SK-MEL-5 (cell line): Measurements from ENCODE around the gene IFNL4. TPM values are rescaled to one million over a fixed set of nuclear protein-coding genes. Genes with fewer than 3 reads are reported as not detected.
"Not testable (repeated sequence)": the region's sequence is repeated elsewhere in the genome, so short reads cannot be mapped to it uniquely, and the experiment has no call there.

Source experiments
- DNase-seq: peaks from one replicate; pipeline ENCODE4 v3.0.0-alpha.2; 2016; ENCODE audit warnings: low read depth, low spot score
- in situ Hi-C: cut with HindIII; loops from 2 replicates; pipeline ENCODE4 v1.10.0; 2016; ENCODE audit warnings: low sequenced_read_pairs, high pct_unique_total_duplicates, low pct_unique_long_range_greater_than_20kb
- polyA plus RNA-seq, 2 experiments: library from polyadenylated mRNA; depleted of rRNA; stranded (reverse); fragments of >200 nt; gene quantifications; 2 replicates each; pipeline ENCODE4 v1.2.3, GENCODE V29; 2015
- total RNA-seq: library from RNA; depleted of rRNA; stranded (reverse); fragments of >200 nt; shearing (Covaris generic); gene quantifications from 2 replicates; pipeline ENCODE4 v1.2.3, GENCODE V29; 2014; rRNA removed

IFNL4 gene
- not detected in 2 replicates for total RNA-seq
- not detected in 2 replicates for polyA plus RNA-seq (2015; cell fraction: cytosol; rRNA removed)
- not detected in 2 replicates for polyA plus RNA-seq (2015; cell fraction: nucleus; rRNA removed)

- in situ Hi-C loops = no loop called here
Measured at GRCh38 chr19:39248806-39249205, at the start of gene IFNL4. TSS of gene IFNL4 (minus strand) at chr19:39248856.

GRCh38 chr19:39297931-39298634 lies 49.4 kb upstream of the IFNL4 start:
- DNase-seq = no peak
- in situ Hi-C loops = no loop called here

More at GRCh38 chr19:39248806-39249205, at the start of gene IFNL4:
- no peak for DNase-seq

GRCh38 chr19:39296906-39297305 lies 48.2 kb upstream of the IFNL4 start:
- in situ Hi-C loops = no loop called here

GRCh38 chr19:39296055-39296645 lies 47.5 kb upstream of the IFNL4 start, which contains the start of gene IFNL1:
TSS of gene IFNL1 (plus strand) at chr19:39296407. CDS start at chr19:39296422, 15 bp downstream.
- DNase-seq = no peak
- in situ Hi-C loops = no loop called here

More at GRCh38 chr19:39296906-39297305, 48.2 kb upstream of the IFNL4 start:
- DNase-seq = no peak

GRCh38 chr19:39293394-39293793 lies 44.7 kb upstream of the IFNL4 start:
- no peak for DNase-seq
- in situ Hi-C loops = no loop called here

GRCh38 chr19:39284032-39284431 lies 35.4 kb upstream of the IFNL4 start:
- DNase-seq = no peak
- in situ Hi-C loops = no loop called here

- in situ Hi-C loops = no loop called here
- no peak for DNase-seq
Measured at GRCh38 chr19:39282021-39282420, 33.4 kb upstream of the IFNL4 start.

- DNase-seq = no peak
- in situ Hi-C loops = no loop called here
Measured at GRCh38 chr19:39277598-39277997, 28.9 kb upstream of the IFNL4 start.

- DNase-seq = no peak
- in situ Hi-C loops = no loop called here
Measured at GRCh38 chr19:39276740-39277139, 28.1 kb upstream of the IFNL4 start.

- no peak for DNase-seq
- in situ Hi-C loops = no loop called here
Measured at GRCh38 chr19:39275578-39275977, 26.9 kb upstream of the IFNL4 start.

- DNase-seq, in situ Hi-C loops: not testable (repeated sequence)
Measured at GRCh38 chr19:39273859-39274258, 25.2 kb upstream of the IFNL4 start.

- DNase-seq = no peak
- in situ Hi-C loops = no loop called here
Measured at GRCh38 chr19:39270036-39270871, 21.6 kb upstream of the IFNL4 start.

- DNase-seq, in situ Hi-C loops: not testable (repeated sequence)
Measured at GRCh38 chr19:39269369-39269768, 20.7 kb upstream of the IFNL4 start.

- in situ Hi-C loops, DNase-seq: not testable (repeated sequence)
Measured at GRCh38 chr19:39268531-39269223, 20.0 kb upstream of the IFNL4 start.

- in situ Hi-C loops, DNase-seq: not testable (repeated sequence)
Measured at GRCh38 chr19:39268085-39268484, 19.4 kb upstream of the IFNL4 start, which contains the start of gene IFNL2. TSS of gene IFNL2 (plus strand) at chr19:39268396. CDS start at chr19:39268569, 173 bp downstream.

- no peak for DNase-seq
- in situ Hi-C loops = no loop called here
Measured at GRCh38 chr19:39265321-39265916, 16.8 kb upstream of the IFNL4 start.
